ENCODE results near the gene KRT2. TPM values are rescaled to one million over a fixed set of nuclear protein-coding genes. Genes with fewer than 3 reads are reported as not detected.

Gene KRT2
- total and polyA plus RNA-seq, 2 donors (not counting 3 experiments of a cell fraction or from before 2014, with no cell fraction given) = not detected

DNA sequence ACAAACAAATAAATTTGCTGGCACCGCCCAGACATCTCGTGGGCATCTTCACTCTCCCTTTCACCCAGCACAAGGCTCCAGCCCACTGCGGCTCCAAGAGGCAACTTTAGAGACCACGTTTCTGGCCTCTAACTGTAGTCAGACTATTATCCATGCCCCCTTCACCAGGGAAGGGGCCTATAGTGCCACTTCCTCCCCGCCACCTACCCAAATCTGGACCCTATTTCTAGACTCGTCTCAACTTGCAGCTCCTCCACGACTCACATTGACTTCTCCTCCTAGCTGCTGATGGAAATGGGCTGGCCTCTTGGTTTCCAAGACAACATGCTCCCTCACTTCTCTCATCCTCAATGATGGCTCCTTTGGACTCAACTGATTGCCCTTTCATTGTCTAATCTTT, 15.9 kb upstream of the KRT2 start:
- DNase-seq (ENCODE audit: low read depth, low spot score) (no peak), FAIRE-seq (no peak)
- Histone ChIP-seq H3K9ac (replicated peaks; ENCODE audit: extremely low read depth, insufficient read depth, low read length) (no peak overlapping the region), H3K4me1 (ENCODE audit: control insufficient read depth, extremely low read depth, insufficient read depth, low read length) (no peaks in the 10 kb centered on the region), H3K27ac (ENCODE audit: insufficient read depth, low read depth, low read length) (no peak overlapping the region), H3K36me3 (ENCODE audit: control insufficient read depth in 2 of 2, extremely low read depth in 1 of 2, insufficient read depth in 2 of 2, low read length in 2 of 2) (no peaks in the 10 kb centered on the region), H4K20me1 (replicated peaks; ENCODE audit: control insufficient read depth, extremely low read depth, insufficient read depth, low read length) (no peaks in the 10 kb centered on the region), H3K9me3 (replicated peaks; ENCODE audit: control insufficient read depth, insufficient read depth, low read length) (no peaks in the 10 kb centered on the region), H3K4me3 (replicated peaks in 1 of 3; ENCODE audit: insufficient read depth in 1 of 3, low read depth in 1 of 3, low read length in 3 of 3) (no peak overlapping the region), H3K27me3 (ENCODE audit: control insufficient read depth in 2 of 2, insufficient read depth in 2 of 2, low read length in 2 of 2) (peaks cover 0 to 3% of the 10 kb centered on the region in 2 experiments), H3K9me1 (replicated peaks; ENCODE audit: control insufficient read depth, extremely low read depth, insufficient read depth, low read length) (no peaks in the 10 kb centered on the region), H3K79me2 (ENCODE audit: control insufficient read depth, insufficient read depth, low read length) (no peaks in the 10 kb centered on the region), H3K4me2 (ENCODE audit: insufficient read depth, low read length) (no peak overlapping the region), H2AFZ (ENCODE audit: low read depth, low read length) (no peak overlapping the region)
- CTCF ChIA-PET = no interaction called here
- intact Hi-C loops (cut with micrococcal nuclease) = no loop called here
- dilution Hi-C loops (cut with MboI; ENCODE audit: extremely low pct_ligation_motif_present, low sequenced_read_pairs) = no loop called here
- no peak for TF ChIP-seq POLR2A (IDR thresholded peaks at IDR 0.05; ENCODE audit: low read depth, low read length)
- no peak for TF ChIP-seq JUN (IDR thresholded peaks at IDR 0.05; ENCODE audit: borderline replicate concordance, insufficient read depth, insufficient read length, low read depth)
- TF ChIP-seq, protein P1, sequence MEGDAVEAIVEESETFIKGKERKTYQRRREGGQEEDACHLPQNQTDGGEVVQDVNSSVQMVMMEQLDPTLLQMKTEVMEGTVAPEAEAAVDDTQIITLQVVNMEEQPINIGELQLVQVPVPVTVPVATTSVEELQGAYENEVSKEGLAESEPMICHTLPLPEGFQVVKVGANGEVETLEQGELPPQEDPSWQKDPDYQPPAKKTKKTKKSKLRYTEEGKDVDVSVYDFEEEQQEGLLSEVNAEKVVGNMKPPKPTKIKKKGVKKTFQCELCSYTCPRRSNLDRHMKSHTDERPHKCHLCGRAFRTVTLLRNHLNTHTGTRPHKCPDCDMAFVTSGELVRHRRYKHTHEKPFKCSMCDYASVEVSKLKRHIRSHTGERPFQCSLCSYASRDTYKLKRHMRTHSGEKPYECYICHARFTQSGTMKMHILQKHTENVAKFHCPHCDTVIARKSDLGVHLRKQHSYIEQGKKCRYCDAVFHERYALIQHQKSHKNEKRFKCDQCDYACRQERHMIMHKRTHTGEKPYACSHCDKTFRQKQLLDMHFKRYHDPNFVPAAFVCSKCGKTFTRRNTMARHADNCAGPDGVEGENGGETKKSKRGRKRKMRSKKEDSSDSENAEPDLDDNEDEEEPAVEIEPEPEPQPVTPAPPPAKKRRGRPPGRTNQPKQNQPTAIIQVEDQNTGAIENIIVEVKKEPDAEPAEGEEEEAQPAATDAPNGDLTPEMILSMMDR (IDR thresholded peaks at IDR 0.05; ENCODE audit: extremely low read depth in 1 of 2, insufficient read depth in 1 of 2, low read depth in 1 of 2, low read length in 2 of 2) = no peak
- no peak for TF ChIP-seq EZH2 (IDR thresholded peaks at IDR 0.05; ENCODE audit: borderline replicate concordance, low read depth, low read length, severe bottlenecking)
- no peak for TF ChIP-seq FOS (IDR thresholded peaks at IDR 0.05; ENCODE audit: borderline replicate concordance, insufficient read depth, low read length)
- TF ChIP-seq, protein P2, sequence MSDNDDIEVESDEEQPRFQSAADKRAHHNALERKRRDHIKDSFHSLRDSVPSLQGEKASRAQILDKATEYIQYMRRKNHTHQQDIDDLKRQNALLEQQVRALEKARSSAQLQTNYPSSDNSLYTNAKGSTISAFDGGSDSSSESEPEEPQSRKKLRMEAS (IDR thresholded peaks at IDR 0.05; ENCODE audit: insufficient read depth, insufficient read length) = no peak
- no peak for TF ChIP-seq MYC (IDR thresholded peaks at IDR 0.05; ENCODE audit: low read depth, low read length)
- TF ChIP-seq GATA2 (IDR thresholded peaks at IDR 0.05; ENCODE audit: insufficient read depth, insufficient read length, low read depth, low read length) = no peak
- TF ChIP-seq POLR2AphosphoS5 (IDR thresholded peaks at IDR 0.05; ENCODE audit: insufficient read depth, low read depth, low read length) = no peak
- POLR2A ChIA-PET = no interaction called here
- BruUV-seq (replicated peaks) = no TSS peak

Measured in endothelial cell of umbilical vein (primary cell).